HG03571 (cell line): ENCODE data around the gene SASH3.
"Not testable (repeated sequence)": the region's sequence is repeated elsewhere in the genome, so short reads cannot be mapped to it uniquely, and the experiment has no call there.

Experiments
- ATAC-seq: cut with Tn5 transposase; IDR thresholded peaks from one replicate; pipeline ENCODE4 v1.9.1; 2021; ENCODE audit not compliant: unreplicated experiment

The SASH3 gene

GRCh38 chrX:129779747-129780146 lies at the start of gene SASH3:
Gene SASH3 (plus strand): TSS chrX:129779949. CDS start chrX:129780098, 149 bp downstream.
- peak; percentile 29 for ATAC-seq

GRCh38 chrX:129731228-129731627 lies 48.5 kb upstream of the SASH3 start:
- ATAC-seq, result no peak

- ATAC-seq, result no peak
Observed at GRCh38 chrX:129732857-129733256, 46.9 kb upstream of the SASH3 start.

GRCh38 chrX:129733335-129733734 lies 46.4 kb upstream of the SASH3 start:
- no peak for ATAC-seq

- ATAC-seq, result no peak
Observed at GRCh38 chrX:129736491-129736890, 43.3 kb upstream of the SASH3 start.

GRCh38 chrX:129737916-129738315 lies 41.8 kb upstream of the SASH3 start:
- ATAC-seq, result no peak

- no peak for ATAC-seq
Observed at GRCh38 chrX:129738466-129739308, 41.1 kb upstream of the SASH3 start, which contains the start of gene XPNPEP2. Gene XPNPEP2 (plus strand): TSS chrX:129738979. CDS start chrX:129739214, 235 bp downstream.

- no peak for ATAC-seq
Observed at GRCh38 chrX:129739578-129739977, 40.2 kb upstream of the SASH3 start.

- ATAC-seq, result no peak
Observed at GRCh38 chrX:129741880-129742758, 37.6 kb upstream of the SASH3 start.

GRCh38 chrX:129742759-129743152 lies 37.0 kb upstream of the SASH3 start:
- not testable (repeated sequence) for ATAC-seq

- no peak for ATAC-seq
Observed at GRCh38 chrX:129743821-129744220, 35.9 kb upstream of the SASH3 start.

- no peak for ATAC-seq
Observed at GRCh38 chrX:129744861-129745321, 34.9 kb upstream of the SASH3 start.

- ATAC-seq, result no peak
Observed at GRCh38 chrX:129746557-129747470, 32.9 kb upstream of the SASH3 start.

- ATAC-seq, result no peak
Observed at GRCh38 chrX:129747533-129747932, 32.2 kb upstream of the SASH3 start.

- ATAC-seq, result no peak
Observed at GRCh38 chrX:129748305-129748704, 31.4 kb upstream of the SASH3 start.

- no peak for ATAC-seq
Observed at GRCh38 chrX:129749069-129749468, 30.7 kb upstream of the SASH3 start.

- no peak for ATAC-seq
Observed at GRCh38 chrX:129750971-129751370, 28.8 kb upstream of the SASH3 start.

GRCh38 chrX:129754056-129755024 lies 25.4 kb upstream of the SASH3 start:
- ATAC-seq, result no peak
